GM23248 (cell line): ENCODE measurements around the gene OR3A2. TPM values are rescaled to one million over a fixed set of nuclear protein-coding genes. Genes with fewer than 3 reads are reported as not detected.
A peak's percentile ranks its signal among the peaks of the same experiment; 100 is the strongest.
"Not testable (repeated sequence)": the region's sequence is repeated elsewhere in the genome, so short reads cannot be mapped to it uniquely, and the experiment has no call there.

Source experiments
- DNase-seq: peaks from one replicate; pipeline ENCODE4 v3.0.0-alpha.2; 2015
- H2AFZ ChIP-seq: fragments of 200-600 bp; sonication (generic); 2 replicates; pipeline ENCODE4 v1.6.1; 2016; ENCODE audit warnings: antibody characterized with exemption
- H3F3A ChIP-seq: fragments of 200-600 bp; sonication (generic); 2 replicates; pipeline ENCODE4 v1.6.1; 2016; ENCODE audit warnings: mild to moderate bottlenecking, antibody characterized with exemption, mixed run types; ENCODE audit not compliant: insufficient read depth
- H3K27ac ChIP-seq: fragments of 200-600 bp; sonication (generic); 2 replicates; pipeline ENCODE4 v1.5.1; 2016; ENCODE audit warnings: mild to moderate bottlenecking
- H3K27me3 ChIP-seq: fragments of 200-600 bp; sonication (generic); replicated peaks from 2 replicates; pipeline ENCODE4 v1.6.1; 2016; ENCODE audit warnings: mild to moderate bottlenecking; ENCODE audit not compliant: insufficient read depth
- H3K36me3 ChIP-seq: fragments of 200-600 bp; sonication (generic); 2 replicates; pipeline ENCODE4 v1.6.1; 2016; ENCODE audit warnings: low read depth, mild to moderate bottlenecking
- H3K4me1 ChIP-seq: fragments of 200-600 bp; sonication (generic); 2 replicates; pipeline ENCODE4 v1.6.1; 2016; ENCODE audit warnings: mild to moderate bottlenecking; ENCODE audit not compliant: insufficient read depth
- H3K4me2 ChIP-seq: fragments of 200-600 bp; sonication (generic); one replicate; pipeline ENCODE4 v1.6.1; 2016; ENCODE audit warnings: mild to moderate bottlenecking; ENCODE audit not compliant: unreplicated experiment
- H3K4me3 ChIP-seq: fragments of 200-600 bp; sonication (generic); 2 replicates; pipeline ENCODE4 v1.5.1; 2016; ENCODE audit warnings: mild to moderate bottlenecking
- H3K79me2 ChIP-seq: fragments of 200-600 bp; sonication (generic); 2 replicates; pipeline ENCODE4 v1.6.1; 2016; ENCODE audit warnings: mild to moderate bottlenecking; ENCODE audit not compliant: insufficient read depth
- H3K9ac ChIP-seq: fragments of 200-600 bp; sonication (generic); 2 replicates; pipeline ENCODE4 v1.6.1; 2016; ENCODE audit warnings: mild to moderate bottlenecking
- H3K9me2 ChIP-seq: fragments of 200-600 bp; sonication (generic); 2 replicates; pipeline ENCODE4 v1.6.1; 2016; ENCODE audit warnings: mixed run types, mild to moderate bottlenecking, moderate library complexity; ENCODE audit not compliant: insufficient read depth
- H3K9me3 ChIP-seq: fragments of 200-600 bp; sonication (generic); one replicate; pipeline ENCODE4 v1.6.1; 2017; ENCODE audit warnings: low read depth
- H4K20me1 ChIP-seq: fragments of 200-600 bp; sonication (generic); 2 replicates; pipeline ENCODE4 v1.6.0; 2016; ENCODE audit not compliant: insufficient read depth
- EZH2 ChIP-seq: fragments of 200-600 bp; sonication (generic); IDR thresholded peaks from 2 replicates; pipeline ENCODE4 v1.6.1; 2018; ENCODE audit warnings: antibody characterized with exemption, mild to moderate bottlenecking; ENCODE audit not compliant: insufficient read depth, poor library complexity, severe bottlenecking
- EZH2phosphoT487 ChIP-seq: fragments of 200-600 bp; sonication (generic); IDR thresholded peaks from 2 replicates; pipeline ENCODE4 v1.6.1; 2018; ENCODE audit warnings: antibody characterized with exemption, moderate library complexity, mild to moderate bottlenecking, low read depth; ENCODE audit not compliant: insufficient read depth
- WGBS, 2 experiments: methylation state at CpG; one replicate each; pipeline ENCODE4 v1.1.6; 2015 to 2017; ENCODE audit warnings: low lambda C conversion rate in 2 of 2, low coverage in 1 of 2; ENCODE audit errors: missing lambda C conversion rate in 2 of 2; 5-methylcytosine and 5-hydroxymethylcytosine counted together
- in situ Hi-C: fragments of 300-500 bp; cut with MboI; formaldehyde crosslinking; loops from 2 replicates; pipeline ENCODE4 v1.15.0; 2020
- polyA plus RNA-seq: library from polyadenylated mRNA; unstranded; fragments of >200 nt; fragmentation: Nextera tagmentation; extraction: Ambion mirVana; gene quantifications from 2 replicates; pipeline ENCODE4 v1.2.1, GENCODE V29; 2016
- total RNA-seq: library from RNA; depleted of rRNA; stranded (reverse); fragments of >200 nt; shearing (Covaris generic); gene quantifications from 2 replicates; pipeline ENCODE4 v1.2.3, GENCODE V29; 2014

The OR3A2 gene
- total and polyA plus RNA-seq, 2 experiments from 2014 or later, result not detected

DNA sequence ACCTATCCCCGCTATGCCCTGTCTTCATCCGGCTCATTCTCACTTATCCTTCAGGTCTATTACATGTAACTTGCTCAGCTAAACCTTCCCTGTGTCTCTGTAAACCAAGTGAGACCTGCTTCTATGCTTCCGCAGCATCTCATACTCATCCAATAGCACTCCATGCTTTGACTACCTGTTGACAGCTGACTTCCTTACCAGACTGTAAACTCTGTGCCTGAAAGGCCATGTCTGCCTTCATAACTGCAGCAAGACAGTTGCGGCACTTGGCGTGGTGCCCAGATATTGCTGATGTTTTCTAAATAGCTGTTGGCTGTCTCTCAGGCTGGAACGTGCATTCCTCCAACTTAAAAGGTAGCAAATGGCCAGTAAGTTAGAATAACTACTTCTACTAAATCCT, 13.9 kb upstream of the OR3A2 start:
- H3K79me2 ChIP-seq, result no peaks in the 10 kb centered on the region
- no peak for DNase-seq
- no peak overlapping the region for H3K9ac ChIP-seq
- WGBS, 2 experiments, result 8 to 16% methylated on average over 6 of the region's 6 CpGs
- no peaks in the 10 kb centered on the region for H3F3A ChIP-seq
- in situ Hi-C loops, result no loop called here
- no peaks in the 10 kb centered on the region for H3K36me3 ChIP-seq
- no peaks in the 10 kb centered on the region for H3K27me3 ChIP-seq
- no peak overlapping the region for H3K27ac ChIP-seq
- no peaks in the 10 kb centered on the region for H3K9me3 ChIP-seq
- no peak overlapping the region for H2AFZ ChIP-seq
- H3K4me3 ChIP-seq, result no peak overlapping the region
- H3K4me1 ChIP-seq, result no peaks in the 10 kb centered on the region
- H3K4me2 ChIP-seq, result no peak overlapping the region
- no peaks in the 10 kb centered on the region for H3K9me2 ChIP-seq
- TF ChIP-seq EZH2phosphoT487 (no peak), EZH2 (no peak)
- H4K20me1 ChIP-seq, result no peaks in the 10 kb centered on the region

DNA sequence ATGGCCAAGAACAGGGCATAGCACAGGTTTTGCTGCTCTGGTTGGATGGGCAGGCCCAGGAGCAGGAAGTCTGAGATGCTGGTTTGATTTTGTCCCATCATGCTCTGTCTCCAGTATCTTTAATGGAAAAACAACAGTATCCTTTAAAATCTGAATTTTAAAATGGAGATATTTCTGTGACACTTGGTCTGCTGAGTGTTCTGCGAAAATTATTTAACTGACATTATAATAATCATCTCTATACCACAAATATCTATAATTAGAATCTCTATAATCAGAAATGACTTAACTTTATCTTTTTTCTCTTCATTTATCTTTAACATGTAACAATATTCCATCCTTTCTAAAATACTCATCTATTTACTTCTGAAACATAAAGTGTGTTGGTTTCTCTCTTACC, 12.2 kb upstream of the OR3A2 start, which contains the start of gene OR1E1:
TSS of gene OR1E1 (minus strand) at position 101 of the 400 bp plus-strand sequence. CDS start at position 101, 0 bp downstream.
- no peak within 1 kb of the TSS for H3K4me2 ChIP-seq
- in situ Hi-C loops, result no loop called here
- H3K9me2 ChIP-seq, result no peaks in the 10 kb centered on the region
- no peak within 1 kb of the TSS for H3K9ac ChIP-seq
- DNase-seq, result no peak
- H3K9me3 ChIP-seq, result no peaks in the 10 kb centered on the region
- H3K27ac ChIP-seq, result no peak within 1 kb of the TSS
- TF ChIP-seq EZH2 (no peak), EZH2phosphoT487 (no peak)
- no peaks in the 10 kb centered on the region for H3K79me2 ChIP-seq
- no peak within 1 kb of the TSS for H3K4me3 ChIP-seq
- WGBS, 2 experiments, result 7 to 22% methylated on average over 1 of the region's 1 CpG
- H3F3A ChIP-seq, result no peaks in the 10 kb centered on the region
- H4K20me1 ChIP-seq, result no peaks in the 10 kb centered on the region
- H3K4me1 ChIP-seq, result no peaks in the 10 kb centered on the region
- H2AFZ ChIP-seq, result no peak within 1 kb of the TSS
- H3K27me3 ChIP-seq, result no peaks in the 10 kb centered on the region
- H3K36me3 ChIP-seq, result no peaks in the 10 kb centered on the region

DNA sequence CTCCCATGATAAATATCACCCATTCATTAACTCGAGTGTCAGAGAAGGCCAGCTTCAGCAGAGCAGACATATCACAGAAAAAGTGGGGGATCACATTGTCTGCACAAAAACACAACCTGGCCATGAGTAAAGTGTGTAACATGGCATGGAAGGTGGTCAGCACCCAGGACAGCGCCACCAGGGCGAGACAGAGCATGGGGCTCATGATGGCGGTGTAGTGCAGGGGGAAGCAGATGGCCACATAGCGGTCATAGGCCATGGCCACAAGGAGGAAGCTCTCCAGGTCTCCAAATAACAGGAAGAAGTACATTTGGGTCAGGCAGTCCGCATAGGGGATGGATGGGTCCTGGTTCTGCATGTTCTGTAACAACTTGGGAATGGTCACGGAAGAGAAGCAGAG, 11.7 kb upstream of the OR3A2 start:
- H3F3A ChIP-seq, H3K27ac ChIP-seq, H3K9me3 ChIP-seq, H3K79me2 ChIP-seq, H3K4me1 ChIP-seq, H3K4me2 ChIP-seq, H3K9me2 ChIP-seq, H2AFZ ChIP-seq, H3K27me3 ChIP-seq, H3K9ac ChIP-seq, H4K20me1 ChIP-seq, H3K36me3 ChIP-seq, in situ Hi-C loops, H3K4me3 ChIP-seq: not testable (repeated sequence)
- DNase-seq, result peak; percentile 1
- WGBS, 2 experiments, result 13 to 15% methylated on average over 7 of the region's 7 CpGs

DNA sequence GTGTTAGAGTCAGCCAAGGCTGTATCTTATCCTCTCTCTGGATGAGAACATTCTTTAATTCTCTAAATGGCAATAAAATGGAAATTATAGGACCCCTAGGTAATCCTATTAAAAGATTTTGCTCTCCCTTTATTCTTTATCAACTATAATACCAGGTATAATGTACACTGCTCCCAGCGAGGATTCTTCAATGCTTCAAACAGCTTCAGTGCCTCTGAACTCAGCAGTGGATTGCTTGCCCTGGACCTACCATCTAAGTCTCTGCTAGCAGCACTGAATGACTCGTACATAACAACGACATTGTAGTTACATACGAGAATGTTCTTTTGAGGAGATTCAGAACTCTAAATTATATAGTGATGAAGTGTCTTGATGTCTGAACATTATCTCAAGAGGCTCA, 3.7 kb upstream of the OR3A2 start:
- no peak overlapping the region for H3K27ac ChIP-seq
- no peaks in the 10 kb centered on the region for H3K9me2 ChIP-seq
- H3K36me3 ChIP-seq, result no peaks in the 10 kb centered on the region
- 27% methylated on average over 4 of the region's 4 CpGs for WGBS, 2 experiments
- DNase-seq, result no peak
- no peaks in the 10 kb centered on the region for H4K20me1 ChIP-seq
- no peaks in the 10 kb centered on the region for H3K27me3 ChIP-seq
- no peaks in the 10 kb centered on the region for H3K79me2 ChIP-seq
- H3K4me3 ChIP-seq, result no peak overlapping the region
- H3K4me1 ChIP-seq, result no peaks in the 10 kb centered on the region
- no peaks in the 10 kb centered on the region for H3F3A ChIP-seq
- no peak overlapping the region for H3K9ac ChIP-seq
- no peak overlapping the region for H3K4me2 ChIP-seq
- in situ Hi-C loops, result no loop called here
- no peak overlapping the region for H2AFZ ChIP-seq
- no peak for TF ChIP-seq EZH2
- no peak for TF ChIP-seq EZH2phosphoT487
- H3K9me3 ChIP-seq, result no peaks in the 10 kb centered on the region

- Histone ChIP-seq H3K27ac (no peak overlapping the region), H3K4me2 (no peak overlapping the region), H2AFZ (no peak overlapping the region), H3K27me3 (no peaks in the 10 kb centered on the region), H3K9ac (no peak overlapping the region), H3K4me3 (no peak overlapping the region), H3F3A (no peaks in the 10 kb centered on the region), H3K4me1 (no peaks in the 10 kb centered on the region), H3K9me2 (no peaks in the 10 kb centered on the region), H3K79me2 (no peaks in the 10 kb centered on the region), H4K20me1 (no peaks in the 10 kb centered on the region), H3K36me3 (no peaks in the 10 kb centered on the region), H3K9me3 (no peaks in the 10 kb centered on the region)
- no peak for DNase-seq
- no peak for TF ChIP-seq EZH2phosphoT487
- no peak for TF ChIP-seq EZH2
- in situ Hi-C loops, result no loop called here
- 25 to 39% methylated on average over 5 of the region's 5 CpGs for WGBS, 2 experiments
Measured at GRCh38 chr17:3381957-3382356, 4.2 kb downstream of the OR3A2 start.
